T-helper 17 cell (primary cell): ENCODE data around the gene IFNLR1. TPM values are rescaled to one million over a fixed set of nuclear protein-coding genes. Genes with fewer than 3 reads are reported as not detected.

Experiments used
- ATAC-seq: fragments of 150-1000 bp; cut with Tn5 transposase; 2 replicates; pipeline ENCODE4 v1.10.0; 2021; ENCODE audit warnings: mild to moderate bottlenecking, moderate library complexity
- DNase-seq, 3 donors: peaks; one replicate each; pipeline versions ENCODE4 v3.0.0 to v3.0.0-alpha.2; 2020 to 2021
- H3K9me3 ChIP-seq: one replicate; pipeline ENCODE4 v1.7.0; 2013; ENCODE audit warnings: low read length, mild to moderate bottlenecking; ENCODE audit not compliant: control insufficient read depth, poor library complexity, severe bottlenecking
- H3K27ac Mint-ChIP-seq: one replicate; pipeline ENCODE4 v1.8.0; 2022; ENCODE audit warnings: mild to moderate bottlenecking, moderate library complexity, mixed read lengths
- H3K27me3 Mint-ChIP-seq: one replicate; pipeline ENCODE4 v1.8.0; 2022; ENCODE audit warnings: mixed read lengths
- H3K36me3 Mint-ChIP-seq: one replicate; pipeline ENCODE4 v1.8.0; 2022; ENCODE audit warnings: low read depth, mixed read lengths
- H3K4me1 Mint-ChIP-seq: one replicate; pipeline ENCODE4 v1.8.0; 2022; ENCODE audit warnings: mild to moderate bottlenecking, mixed read lengths
- H3K4me3 Mint-ChIP-seq: one replicate; pipeline ENCODE4 v1.8.0; 2022; ENCODE audit warnings: mild to moderate bottlenecking, moderate library complexity, mixed read lengths
- total RNA-seq, 4 donors: library from RNA in 2 of 4; stranded (reverse) in 2 of 4; gene quantifications; one replicate each; pipeline ENCODE4 v1.2.3 and lab custom pipeline; 2022 to 2026

The IFNLR1 gene
- total RNA-seq, 2 donors from 2014 or later, result 0.65 to 1.3 TPM

DNA sequence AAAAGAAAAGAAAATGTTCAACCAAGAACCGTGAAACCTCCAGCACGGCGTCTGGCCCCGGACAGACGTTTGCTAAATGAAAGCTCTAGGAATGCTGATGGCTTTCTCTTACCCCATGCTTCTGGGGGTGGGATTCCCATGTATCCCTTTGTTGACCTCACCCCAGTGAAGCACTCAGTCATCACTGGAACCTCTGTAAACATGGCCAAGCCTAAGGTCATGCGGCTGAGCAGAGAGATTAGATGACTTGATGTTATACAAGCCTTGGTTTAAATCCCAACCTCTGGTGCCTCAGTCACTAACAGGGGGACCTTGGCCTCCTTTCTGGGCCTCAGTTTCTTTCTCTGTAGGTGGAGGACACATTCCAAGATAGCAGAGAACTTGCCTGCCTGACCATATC is 72.3 kb downstream of the IFNLR1 start:
- no peak overlapping the region for H3K27ac Mint-ChIP-seq

DNA sequence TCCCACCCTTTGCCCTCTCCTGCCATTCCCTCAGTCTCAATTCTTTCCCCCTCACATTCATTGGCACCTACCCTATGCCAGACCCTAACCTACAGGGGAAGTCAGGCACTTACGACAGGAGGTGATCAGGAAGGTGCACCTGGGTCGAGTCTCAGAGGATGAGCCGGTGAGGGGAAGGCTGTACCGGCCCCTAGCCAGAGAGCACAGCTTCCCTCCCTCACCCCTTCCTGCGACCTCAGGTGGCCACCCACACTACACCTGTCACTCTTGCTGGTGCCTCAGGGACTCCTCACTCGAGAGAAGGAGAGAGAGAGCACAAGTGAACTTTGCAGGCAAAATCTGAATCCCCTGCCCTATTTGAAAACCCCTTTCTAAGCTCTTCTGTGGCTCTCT is 73.5 kb downstream of the IFNLR1 start:
- peaks cover 50% of the 10 kb centered on the region for H3K27me3 Mint-ChIP-seq
- no peak for ATAC-seq
- peaks cover 19% of the 10 kb centered on the region for H3K4me1 Mint-ChIP-seq
- no peaks in the 10 kb centered on the region for H3K9me3 ChIP-seq
- H3K4me3 Mint-ChIP-seq, result no peak overlapping the region
- no peak for DNase-seq
- H3K36me3 Mint-ChIP-seq, result peaks cover 3% of the 10 kb centered on the region
- no peak overlapping the region for H3K27ac Mint-ChIP-seq

More for the DNA sequence above, 72.3 kb downstream of the IFNLR1 start:
- Mint-ChIP-seq H3K36me3 (peaks cover 3% of the 10 kb centered on the region), H3K4me1 (peaks cover 14% of the 10 kb centered on the region), H3K27me3 (peaks cover 50% of the 10 kb centered on the region), H3K4me3 (no peak overlapping the region)
- H3K9me3 ChIP-seq, result no peaks in the 10 kb centered on the region
- no peak for DNase-seq
- no peak for ATAC-seq

DNA sequence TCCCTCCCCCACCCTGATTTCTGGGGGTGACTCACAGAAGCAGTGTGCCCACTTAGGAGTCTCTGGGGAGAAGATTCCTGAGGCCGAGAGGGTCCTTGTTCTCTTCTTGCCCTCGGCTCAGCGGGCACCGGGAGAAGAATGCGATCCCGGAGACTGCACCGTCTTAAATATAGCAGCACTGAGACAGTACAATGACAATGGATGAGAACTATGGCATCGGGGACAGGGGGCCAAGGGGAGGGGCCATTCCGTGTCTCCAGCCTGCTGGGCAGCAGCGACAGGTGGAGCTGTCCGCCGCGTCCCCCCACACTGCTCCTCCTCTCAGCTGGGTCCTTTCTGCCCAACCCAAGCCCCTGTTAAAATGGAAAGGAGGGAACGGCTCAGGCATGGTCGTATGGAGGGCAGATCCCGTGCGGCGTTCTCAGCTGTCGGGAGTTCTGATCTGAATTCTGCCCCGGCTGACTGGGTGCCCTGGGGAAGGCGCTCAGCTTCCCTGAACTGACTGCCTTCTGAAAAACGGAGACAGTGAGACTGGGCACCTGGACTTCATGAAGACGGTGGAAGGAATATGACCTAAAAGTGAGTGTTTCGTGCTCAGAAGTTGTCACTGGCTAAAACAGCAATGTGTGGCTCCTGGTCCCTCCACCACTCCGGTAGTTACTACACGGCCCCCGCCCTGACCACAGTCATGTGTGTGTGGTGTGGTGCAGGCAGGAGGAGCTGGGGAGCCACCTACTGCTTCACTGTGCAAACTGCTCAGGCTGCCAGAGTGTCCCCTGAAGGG is 74.9 kb downstream of the IFNLR1 start, which contains the start of gene MYOM3:
Gene MYOM3, minus strand, starts transcription at position 140 of the 784 bp plus-strand sequence. CDS start 3,499 bp downstream, outside the sequence.
- Mint-ChIP-seq H3K4me1 (peaks cover 19% of the 10 kb centered on the region), H3K27ac (peak within 1 kb of the TSS; percentile 8), H3K36me3 (peaks cover 3% of the 10 kb centered on the region), H3K27me3 (peaks cover 41% of the 10 kb centered on the region), H3K4me3 (peak within 1 kb of the TSS; percentile 67)
- no peaks in the 10 kb centered on the region for H3K9me3 ChIP-seq
- peak in 1 of 3 donors; percentile 20 for DNase-seq
- ATAC-seq, result peak; percentile 96

DNA sequence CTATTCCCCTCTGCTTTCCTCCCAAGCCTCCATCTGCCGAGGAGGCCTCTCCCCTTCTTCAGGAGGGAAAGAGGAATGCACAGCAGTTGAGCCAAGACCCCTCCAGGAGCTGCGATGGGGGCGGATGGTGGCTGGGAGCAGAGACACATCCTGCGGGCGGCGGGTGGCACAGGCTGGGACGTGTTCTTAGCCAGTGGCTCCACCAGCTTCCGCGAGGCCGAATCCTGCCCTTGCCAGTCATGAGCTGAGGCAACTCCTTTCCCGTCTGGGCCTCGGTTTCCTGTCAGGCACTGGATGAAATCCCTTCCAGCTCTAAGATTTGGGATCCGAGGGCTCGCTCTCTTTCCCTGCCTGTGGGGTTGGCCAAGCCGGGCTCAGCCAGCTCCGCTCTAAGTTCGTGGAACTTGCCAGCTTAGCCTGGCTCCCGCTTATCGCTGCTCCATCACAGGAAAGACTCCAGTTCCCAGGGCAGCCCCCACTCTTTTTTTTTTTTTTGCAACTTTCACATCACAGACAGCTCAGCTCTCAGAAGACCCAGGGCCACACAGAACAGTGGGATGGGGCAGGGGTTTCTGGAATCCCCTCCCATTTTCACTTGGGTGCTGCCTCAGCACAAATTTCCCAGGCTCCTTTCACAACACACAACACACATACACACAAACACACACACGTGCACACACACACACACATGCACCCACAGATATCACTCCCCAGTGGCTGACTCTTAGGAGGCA is 75.7 kb downstream of the IFNLR1 start:
- DNase-seq (no peak), ATAC-seq (no peak)
- Mint-ChIP-seq H3K27me3 (peaks cover 34% of the 10 kb centered on the region), H3K27ac (peak overlapping the region; percentile 8), H3K4me3 (peak overlapping the region; percentile 67), H3K4me1 (peaks cover 19% of the 10 kb centered on the region), H3K36me3 (peaks cover 3% of the 10 kb centered on the region)
- no peaks in the 10 kb centered on the region for H3K9me3 ChIP-seq

DNA sequence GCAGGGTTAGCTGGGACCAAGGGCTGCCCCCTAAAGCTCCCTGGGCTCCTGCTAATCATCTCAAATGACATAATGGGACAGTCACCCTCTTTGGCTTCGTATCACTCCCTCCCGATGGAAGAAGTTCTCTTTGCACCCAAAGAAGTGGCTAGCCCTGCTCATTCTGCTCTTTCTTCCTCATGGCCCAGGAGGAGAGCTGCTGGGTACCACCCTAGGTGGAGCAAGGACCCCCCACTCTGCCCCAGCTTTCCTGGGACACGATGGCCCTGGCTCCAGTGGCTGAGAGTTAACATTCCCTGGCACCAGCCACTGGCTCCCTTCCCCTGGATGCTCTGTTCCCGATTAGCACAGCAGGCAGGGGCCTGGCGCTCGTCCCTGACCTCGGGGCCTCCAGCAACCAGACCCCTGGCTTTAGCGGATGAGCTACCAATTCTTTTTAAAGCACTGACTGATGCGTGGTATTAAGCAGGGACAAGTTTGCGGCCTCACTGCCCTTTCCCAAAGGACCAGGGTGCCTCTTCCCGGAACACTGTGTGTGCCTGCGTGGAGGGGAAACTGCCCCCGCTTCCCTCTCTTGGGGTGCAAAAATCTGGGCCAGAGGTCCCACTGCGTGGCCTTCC is 76.3 kb downstream of the IFNLR1 start:
- Mint-ChIP-seq H3K4me1 (peaks cover 19% of the 10 kb centered on the region), H3K27ac (no peak overlapping the region), H3K4me3 (no peak overlapping the region), H3K27me3 (peaks cover 27% of the 10 kb centered on the region), H3K36me3 (peaks cover 3% of the 10 kb centered on the region)
- no peaks in the 10 kb centered on the region for H3K9me3 ChIP-seq
- DNase-seq (no peak), ATAC-seq (no peak)

DNA sequence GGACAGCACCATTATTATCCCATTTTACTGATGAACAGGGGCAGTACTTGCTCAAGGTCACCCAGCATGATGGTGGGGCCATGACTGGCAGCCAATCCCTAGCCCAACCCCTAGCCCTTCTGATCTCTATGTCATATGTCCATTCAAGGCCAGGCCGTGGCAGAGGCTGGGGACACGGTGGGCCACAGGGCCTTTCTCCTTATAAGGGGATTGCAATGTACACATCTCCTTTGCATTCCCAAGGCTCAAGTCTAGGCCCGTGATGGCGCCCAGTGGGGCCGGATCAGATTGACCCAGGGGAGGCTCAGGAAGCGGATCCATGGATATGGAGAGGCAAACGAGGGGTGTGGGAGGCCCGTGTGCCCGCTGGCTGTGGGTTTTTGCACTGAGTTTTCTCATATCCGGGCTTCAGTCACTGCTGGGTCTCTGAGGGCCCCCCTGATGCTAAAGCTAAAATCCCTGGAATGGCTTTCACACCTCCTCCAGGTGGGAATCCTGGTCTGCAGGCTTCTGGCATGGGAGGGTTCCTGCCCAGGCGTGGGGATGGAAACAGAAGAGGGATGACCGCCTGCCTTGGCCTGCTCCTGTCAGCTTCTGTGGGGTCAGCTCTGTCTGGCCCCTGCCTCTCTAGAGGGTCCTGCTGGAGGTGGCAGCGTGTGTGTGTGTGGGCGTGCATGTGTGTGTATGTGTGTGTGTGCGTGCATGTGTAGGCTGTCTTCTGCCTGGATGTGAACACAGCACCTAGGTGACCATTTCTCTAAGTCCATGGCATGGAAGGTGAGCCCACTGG is 77.2 kb downstream of the IFNLR1 start:
- H3K27ac Mint-ChIP-seq, result no peak overlapping the region

DNA sequence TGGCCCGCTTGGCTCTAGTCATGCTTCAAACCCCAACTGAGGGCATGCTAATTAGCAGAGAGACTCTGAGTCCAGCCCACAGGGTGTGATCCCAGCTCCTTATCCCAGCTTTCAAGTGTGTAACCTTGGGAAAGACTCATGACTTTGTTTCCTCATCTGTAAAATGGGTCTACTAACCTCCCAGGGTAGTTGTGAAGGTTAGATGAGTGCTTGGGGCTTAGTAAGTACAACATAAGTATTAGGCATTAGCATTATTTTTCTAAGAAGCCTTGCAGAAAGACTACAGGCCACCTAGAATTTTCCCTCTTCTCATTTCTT is 78.0 kb downstream of the IFNLR1 start:
- Mint-ChIP-seq H3K4me1 (peaks cover 19% of the 10 kb centered on the region), H3K27me3 (peaks cover 20% of the 10 kb centered on the region), H3K4me3 (no peak overlapping the region), H3K27ac (no peak overlapping the region), H3K36me3 (peaks cover 3% of the 10 kb centered on the region)
- no peak for DNase-seq
- no peaks in the 10 kb centered on the region for H3K9me3 ChIP-seq
- ATAC-seq, result no peak

More for the DNA sequence above, 77.2 kb downstream of the IFNLR1 start:
- peaks cover 3% of the 10 kb centered on the region for H3K36me3 Mint-ChIP-seq
- ATAC-seq (no peak), DNase-seq (no peak)
- no peak overlapping the region for H3K4me3 Mint-ChIP-seq
- no peaks in the 10 kb centered on the region for H3K9me3 ChIP-seq
- peaks cover 24% of the 10 kb centered on the region for H3K27me3 Mint-ChIP-seq
- H3K4me1 Mint-ChIP-seq, result peaks cover 19% of the 10 kb centered on the region

DNA sequence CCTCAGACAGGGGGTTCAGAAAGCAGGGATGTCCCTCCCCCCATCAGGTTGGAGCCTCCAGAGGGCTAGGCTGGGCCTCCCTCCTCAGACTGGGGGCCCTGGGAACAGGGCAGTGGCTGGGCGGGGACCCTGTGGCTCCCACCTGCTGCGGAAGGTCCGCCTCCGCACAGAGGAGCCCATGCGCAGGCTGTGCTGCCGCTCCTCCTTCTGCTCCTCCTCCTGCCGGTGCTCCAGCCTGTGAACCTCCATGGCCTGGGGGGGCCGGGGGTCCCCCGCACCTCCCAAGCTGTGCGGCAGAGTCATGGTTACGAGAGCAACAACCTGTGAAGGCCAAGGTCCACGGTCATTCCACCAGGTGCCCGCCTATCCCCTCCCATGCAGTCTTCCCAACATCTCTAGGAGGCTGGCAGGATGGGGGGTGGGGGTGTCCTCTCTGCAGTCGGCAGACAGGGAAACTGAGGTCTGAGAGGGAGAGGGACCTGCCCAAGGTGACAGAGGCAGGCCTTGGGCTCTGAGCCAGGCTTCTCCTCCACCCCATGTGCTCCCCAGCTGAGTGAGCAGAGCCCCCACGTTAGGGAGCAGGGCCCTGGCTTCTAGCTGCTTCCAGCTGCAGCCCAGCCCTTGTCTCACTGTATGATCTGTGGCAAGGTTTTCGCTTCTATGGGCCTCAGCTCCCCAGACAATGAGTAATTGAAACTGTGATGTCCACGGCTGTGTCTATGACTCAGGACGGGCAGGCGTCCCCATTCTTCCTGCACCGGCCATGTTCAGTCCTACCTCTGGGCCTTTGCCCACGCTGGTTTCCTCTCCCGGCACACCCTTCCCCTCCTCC is 78.5 kb downstream of the IFNLR1 start:
- H3K27ac Mint-ChIP-seq, result no peak overlapping the region
- peaks cover 3% of the 10 kb centered on the region for H3K36me3 Mint-ChIP-seq
- ATAC-seq (no peak), DNase-seq (no peak)
- H3K9me3 ChIP-seq, result no peaks in the 10 kb centered on the region
- H3K4me3 Mint-ChIP-seq, result no peak overlapping the region
- H3K27me3 Mint-ChIP-seq, result peaks cover 14% of the 10 kb centered on the region
- peaks cover 16% of the 10 kb centered on the region for H3K4me1 Mint-ChIP-seq

DNA sequence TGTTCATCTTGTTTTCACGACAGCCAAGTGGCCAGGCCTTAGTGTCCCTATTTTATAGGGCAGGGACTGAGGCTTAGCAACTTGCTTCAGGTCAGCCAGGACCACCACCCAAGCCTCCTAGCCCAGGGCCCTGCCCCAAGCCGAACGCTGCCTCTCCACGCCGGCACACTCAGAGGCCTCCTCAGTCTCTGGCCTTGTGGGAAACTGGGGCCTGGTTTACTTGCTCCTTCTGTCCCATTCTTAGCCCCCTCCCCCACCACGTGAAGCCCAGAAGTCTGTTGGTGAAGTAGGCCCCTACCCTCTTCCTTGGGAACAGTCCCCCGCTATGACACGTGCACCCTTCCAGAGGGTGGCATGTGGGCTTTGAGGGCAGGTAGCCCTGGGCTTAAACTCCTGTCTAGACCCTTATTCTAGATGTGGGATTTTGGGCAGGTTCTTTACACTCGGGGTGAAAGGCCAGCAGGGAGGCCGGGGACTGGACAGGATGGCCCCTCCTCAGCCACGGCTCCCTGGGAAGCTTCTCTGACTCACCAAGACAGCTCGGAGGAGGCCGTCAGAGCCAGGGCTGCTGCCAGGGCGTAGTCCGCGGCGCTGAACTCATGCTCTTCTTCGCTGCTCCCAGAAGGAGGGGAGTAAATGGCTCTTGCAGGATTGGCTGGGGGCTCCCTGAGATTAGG is 79.5 kb downstream of the IFNLR1 start:
- Mint-ChIP-seq H3K4me1 (peaks cover 14% of the 10 kb centered on the region), H3K27me3 (peaks cover 10% of the 10 kb centered on the region), H3K36me3 (peaks cover 3% of the 10 kb centered on the region), H3K4me3 (no peak overlapping the region), H3K27ac (no peak overlapping the region)
- no peak for DNase-seq
- H3K9me3 ChIP-seq, result no peaks in the 10 kb centered on the region
- ATAC-seq, result no peak

DNA sequence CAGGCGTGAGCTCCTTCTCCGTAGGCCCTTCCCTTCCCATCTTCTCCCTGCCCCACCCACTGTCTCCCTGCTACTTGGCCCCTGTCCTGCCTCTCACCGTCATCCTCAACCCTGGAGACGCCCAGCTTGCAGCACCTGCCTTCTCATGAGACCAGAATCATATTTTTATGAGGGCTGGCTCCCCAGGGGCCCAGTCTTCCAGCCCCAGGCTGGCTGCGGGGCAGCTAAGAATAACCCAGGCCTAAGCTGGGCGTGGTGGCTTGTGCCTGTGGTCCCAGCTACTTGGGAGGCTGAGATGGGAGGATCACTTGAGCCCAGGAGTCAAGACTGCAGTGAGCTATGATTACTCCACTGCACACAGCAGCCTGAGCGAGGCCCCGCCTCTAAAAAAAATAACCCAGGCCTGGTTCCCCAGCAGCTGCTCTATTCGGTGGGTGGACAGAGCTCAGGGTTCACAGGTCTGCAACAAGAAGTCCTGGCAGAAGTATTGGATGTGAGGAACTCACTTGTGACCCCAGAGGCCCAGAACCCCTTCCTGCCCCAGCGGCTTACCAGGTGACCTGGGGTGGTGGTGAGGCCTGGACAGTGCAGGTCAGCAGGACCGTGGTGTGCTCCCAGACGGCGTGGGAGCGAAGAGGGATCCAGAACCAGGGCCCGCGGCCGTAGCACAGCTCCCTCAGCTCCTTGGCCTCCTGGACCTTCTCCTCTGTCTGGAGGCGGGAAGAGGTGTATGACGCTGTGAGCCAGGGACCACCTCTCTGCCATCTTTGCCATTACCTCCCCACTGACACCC is 81.5 kb downstream of the IFNLR1 start:
- Mint-ChIP-seq H3K4me1 (peaks cover 5% of the 10 kb centered on the region), H3K36me3 (no peaks in the 10 kb centered on the region), H3K27me3 (no peaks in the 10 kb centered on the region), H3K27ac (no peak overlapping the region), H3K4me3 (no peak overlapping the region)
- no peaks in the 10 kb centered on the region for H3K9me3 ChIP-seq
- ATAC-seq (no peak), DNase-seq (no peak)

DNA sequence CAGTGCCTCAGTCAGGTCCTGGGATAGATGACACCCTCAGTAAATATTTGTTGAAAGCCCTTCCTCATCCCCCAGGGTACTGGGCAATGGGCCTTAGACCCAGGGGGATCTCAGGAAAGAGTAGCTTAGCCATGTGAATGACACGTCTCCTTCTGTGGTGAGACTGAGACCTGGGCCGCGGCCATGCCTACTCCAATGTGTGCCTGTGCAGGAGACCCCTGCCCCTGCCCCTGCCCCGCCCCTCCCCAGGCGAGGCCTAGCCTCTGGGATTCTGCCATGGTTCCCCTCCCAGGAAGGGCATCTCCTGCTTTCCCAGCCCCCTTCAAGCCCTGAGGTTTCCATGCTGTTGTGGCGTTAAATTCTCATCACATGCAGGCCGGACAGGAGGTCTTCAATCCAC is 82.2 kb downstream of the IFNLR1 start:
- no peak overlapping the region for H3K4me3 Mint-ChIP-seq
- H3K36me3 Mint-ChIP-seq, result no peaks in the 10 kb centered on the region
- H3K27me3 Mint-ChIP-seq, result no peaks in the 10 kb centered on the region
- H3K9me3 ChIP-seq, result no peaks in the 10 kb centered on the region
- peaks cover 5% of the 10 kb centered on the region for H3K4me1 Mint-ChIP-seq
- ATAC-seq (no peak), DNase-seq (no peak)
- no peak overlapping the region for H3K27ac Mint-ChIP-seq
